Measurements from ENCODE around the gene GRIN2A.

DNA sequence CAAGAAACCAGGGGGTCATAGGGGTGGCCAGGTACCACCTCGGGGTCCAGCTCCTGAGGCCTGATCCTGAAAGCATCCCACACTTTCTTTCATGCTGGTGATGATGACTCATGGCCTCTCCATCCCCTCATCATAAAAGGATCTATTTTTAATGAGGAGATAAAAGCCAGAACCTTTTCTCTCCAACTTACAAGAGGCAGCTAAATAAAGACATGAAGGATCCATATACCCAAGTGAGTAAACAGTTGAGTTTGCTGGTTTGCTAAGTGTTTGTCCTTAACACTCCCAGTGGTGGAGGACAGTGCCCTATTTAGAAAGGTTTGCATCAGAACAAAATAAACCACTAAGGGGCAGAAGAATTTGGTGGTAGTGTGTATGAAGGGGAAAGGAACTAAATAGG is 383.8 kb downstream of the GRIN2A start:
- TF ChIP-seq RAD21 (conservative IDR thresholded peaks at IDR 0.05) = no peak
- no peak for TF ChIP-seq EP300 (conservative IDR thresholded peaks at IDR 0.05; ENCODE audit: poor library complexity, severe bottlenecking)
- no peak for TF ChIP-seq CTCF (IDR thresholded peaks at IDR 0.05; ENCODE audit: poor library complexity, severe bottlenecking)
